Effector CD8-positive, alpha-beta T cell (primary cell): ENCODE results near the gene SOX13.
A peak's percentile ranks its signal among the peaks of the same experiment; 100 is the strongest.

Source experiments
- DNase-seq: peaks from one replicate; lab custom pipeline; 2025; lab: John Stamatoyannopoulos, UW

Gene SOX13

GRCh38 chr1:204106825-204107224, 33.9 kb downstream of the SOX13 start:
- no peak for DNase-seq

GRCh38 chr1:204107892-204108291, 35.0 kb downstream of the SOX13 start:
- no peak for DNase-seq

GRCh38 chr1:204108312-204109141, 35.6 kb downstream of the SOX13 start:
- DNase-seq, result no peak

GRCh38 chr1:204110894-204111633, 38.1 kb downstream of the SOX13 start:
- no peak for DNase-seq

- DNase-seq, result no peak
Observed at GRCh38 chr1:204112876-204113730, 40.2 kb downstream of the SOX13 start.

- DNase-seq, result no peak
Observed at GRCh38 chr1:204113896-204114295, 41.0 kb downstream of the SOX13 start.

- DNase-seq, result no peak
Observed at GRCh38 chr1:204114606-204115005, 41.7 kb downstream of the SOX13 start.

- DNase-seq, result no peak
Observed at GRCh38 chr1:204115116-204115515, 42.2 kb downstream of the SOX13 start.

GRCh38 chr1:204116539-204116938, 43.6 kb downstream of the SOX13 start:
- DNase-seq, result no peak

- DNase-seq, result no peak
Observed at GRCh38 chr1:204121840-204122555, 49.1 kb downstream of the SOX13 start.

GRCh38 chr1:204123376-204123775, 50.5 kb downstream of the SOX13 start:
- DNase-seq, result no peak

- no peak for DNase-seq
Observed at GRCh38 chr1:204124639-204125038, 51.7 kb downstream of the SOX13 start.

GRCh38 chr1:204125759-204126351, 52.9 kb downstream of the SOX13 start:
- DNase-seq, result no peak

- no peak for DNase-seq
Observed at GRCh38 chr1:204126386-204126785, 53.5 kb downstream of the SOX13 start.

- no peak for DNase-seq
Observed at GRCh38 chr1:204126956-204127355, 54.0 kb downstream of the SOX13 start.

GRCh38 chr1:204127597-204128242, 54.8 kb downstream of the SOX13 start:
- no peak for DNase-seq

GRCh38 chr1:204128464-204128963, 55.6 kb downstream of the SOX13 start:
- no peak for DNase-seq

GRCh38 chr1:204128964-204129896, 56.3 kb downstream of the SOX13 start:
- peak; percentile 28 for DNase-seq

- no peak for DNase-seq
Observed at GRCh38 chr1:204130178-204130577, 57.3 kb downstream of the SOX13 start.
